ENCODE measurements around the gene MED26.
"Not testable (repeated sequence)": the region's sequence is repeated elsewhere in the genome, so short reads cannot be mapped to it uniquely, and the experiment has no call there.

The MED26 gene

GRCh38 chr19:16548956-16549355 is 79.0 kb downstream of the MED26 start:
- TF ChIP-seq, protein P1, sequence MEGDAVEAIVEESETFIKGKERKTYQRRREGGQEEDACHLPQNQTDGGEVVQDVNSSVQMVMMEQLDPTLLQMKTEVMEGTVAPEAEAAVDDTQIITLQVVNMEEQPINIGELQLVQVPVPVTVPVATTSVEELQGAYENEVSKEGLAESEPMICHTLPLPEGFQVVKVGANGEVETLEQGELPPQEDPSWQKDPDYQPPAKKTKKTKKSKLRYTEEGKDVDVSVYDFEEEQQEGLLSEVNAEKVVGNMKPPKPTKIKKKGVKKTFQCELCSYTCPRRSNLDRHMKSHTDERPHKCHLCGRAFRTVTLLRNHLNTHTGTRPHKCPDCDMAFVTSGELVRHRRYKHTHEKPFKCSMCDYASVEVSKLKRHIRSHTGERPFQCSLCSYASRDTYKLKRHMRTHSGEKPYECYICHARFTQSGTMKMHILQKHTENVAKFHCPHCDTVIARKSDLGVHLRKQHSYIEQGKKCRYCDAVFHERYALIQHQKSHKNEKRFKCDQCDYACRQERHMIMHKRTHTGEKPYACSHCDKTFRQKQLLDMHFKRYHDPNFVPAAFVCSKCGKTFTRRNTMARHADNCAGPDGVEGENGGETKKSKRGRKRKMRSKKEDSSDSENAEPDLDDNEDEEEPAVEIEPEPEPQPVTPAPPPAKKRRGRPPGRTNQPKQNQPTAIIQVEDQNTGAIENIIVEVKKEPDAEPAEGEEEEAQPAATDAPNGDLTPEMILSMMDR (IDR thresholded peaks at IDR 0.05; ENCODE audit: low read depth, low read length, missing control alignments): no peak
- no peak for DNase-seq
- peaks cover 20% of the 10 kb centered on the region for H3K36me3 ChIP-seq (replicated peaks)
- H3K27ac ChIP-seq: no peak overlapping the region
- in situ Hi-C loops (cut with HindIII; ENCODE audit: low pct_ligation_motif_present, low sequenced_read_pairs): no loop called here
- H3K27me3 ChIP-seq (replicated peaks): no peaks in the 10 kb centered on the region
- H3K4me3 ChIP-seq (ENCODE audit: low read depth, low read length): no peak overlapping the region

GRCh38 chr19:16544473-16545231 is 83.4 kb downstream of the MED26 start:
- in situ Hi-C loops (cut with HindIII; ENCODE audit: low pct_ligation_motif_present, low sequenced_read_pairs): no loop called here
- Histone ChIP-seq H3K27ac (no peak overlapping the region), H3K36me3 (replicated peaks) (peaks cover 7% of the 10 kb centered on the region), H3K27me3 (replicated peaks) (no peaks in the 10 kb centered on the region), H3K4me3 (ENCODE audit: low read depth, low read length) (no peak overlapping the region)
- TF ChIP-seq, protein P1 (IDR thresholded peaks at IDR 0.05; ENCODE audit: low read depth, low read length, missing control alignments): no peak
- DNase-seq: no peak

GRCh38 chr19:16543734-16544133 is 84.3 kb downstream of the MED26 start:
- DNase-seq; H3K4me3 ChIP-seq (ENCODE audit: low read depth, low read length); H3K27me3 ChIP-seq (replicated peaks); in situ Hi-C loops (cut with HindIII; ENCODE audit: low pct_ligation_motif_present, low sequenced_read_pairs); H3K27ac ChIP-seq: not testable (repeated sequence)
- H3K36me3 ChIP-seq (replicated peaks): peaks cover 11% of the 10 kb centered on the region

DNA sequence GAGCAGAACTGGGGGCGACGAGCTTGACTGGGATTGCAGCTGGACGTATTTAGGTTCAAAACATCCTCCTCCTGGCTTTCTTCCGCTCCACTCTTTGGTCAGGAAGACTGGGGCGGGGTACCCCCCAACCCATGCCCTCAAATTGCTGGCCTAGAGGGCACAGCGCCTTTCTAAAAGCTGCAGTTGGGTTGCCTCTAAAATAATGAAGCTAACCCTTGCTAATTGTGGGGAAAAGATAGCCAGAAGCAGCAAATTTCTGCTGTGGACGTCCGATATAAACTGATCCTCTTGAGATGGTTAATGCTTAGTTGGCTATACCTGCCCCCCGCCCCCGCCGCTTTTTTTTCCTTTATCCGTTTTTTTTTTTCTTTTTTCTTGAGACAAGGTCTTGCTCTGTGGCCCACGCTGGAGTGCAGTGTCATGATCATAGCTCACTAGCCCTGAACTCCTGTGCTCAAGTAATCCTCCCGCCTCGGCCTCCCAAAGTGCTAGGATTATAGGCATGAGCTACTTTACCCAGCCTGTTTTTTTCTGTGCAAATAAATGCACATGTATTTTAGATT is 85.0 kb downstream of the MED26 start:
- Histone ChIP-seq H3K36me3 (replicated peaks) (peaks cover 18% of the 10 kb centered on the region), H3K27me3 (replicated peaks) (no peaks in the 10 kb centered on the region), H3K27ac (peak overlapping the region; percentile 80), H3K4me3 (ENCODE audit: low read depth, low read length) (peak overlapping the region; percentile 95)
- peak; percentile 11 for DNase-seq
- TF ChIP-seq, protein P1 (IDR thresholded peaks at IDR 0.05; ENCODE audit: low read depth, low read length, missing control alignments): no peak
- in situ Hi-C loops (cut with HindIII; ENCODE audit: low pct_ligation_motif_present, low sequenced_read_pairs): no loop called here

DNA sequence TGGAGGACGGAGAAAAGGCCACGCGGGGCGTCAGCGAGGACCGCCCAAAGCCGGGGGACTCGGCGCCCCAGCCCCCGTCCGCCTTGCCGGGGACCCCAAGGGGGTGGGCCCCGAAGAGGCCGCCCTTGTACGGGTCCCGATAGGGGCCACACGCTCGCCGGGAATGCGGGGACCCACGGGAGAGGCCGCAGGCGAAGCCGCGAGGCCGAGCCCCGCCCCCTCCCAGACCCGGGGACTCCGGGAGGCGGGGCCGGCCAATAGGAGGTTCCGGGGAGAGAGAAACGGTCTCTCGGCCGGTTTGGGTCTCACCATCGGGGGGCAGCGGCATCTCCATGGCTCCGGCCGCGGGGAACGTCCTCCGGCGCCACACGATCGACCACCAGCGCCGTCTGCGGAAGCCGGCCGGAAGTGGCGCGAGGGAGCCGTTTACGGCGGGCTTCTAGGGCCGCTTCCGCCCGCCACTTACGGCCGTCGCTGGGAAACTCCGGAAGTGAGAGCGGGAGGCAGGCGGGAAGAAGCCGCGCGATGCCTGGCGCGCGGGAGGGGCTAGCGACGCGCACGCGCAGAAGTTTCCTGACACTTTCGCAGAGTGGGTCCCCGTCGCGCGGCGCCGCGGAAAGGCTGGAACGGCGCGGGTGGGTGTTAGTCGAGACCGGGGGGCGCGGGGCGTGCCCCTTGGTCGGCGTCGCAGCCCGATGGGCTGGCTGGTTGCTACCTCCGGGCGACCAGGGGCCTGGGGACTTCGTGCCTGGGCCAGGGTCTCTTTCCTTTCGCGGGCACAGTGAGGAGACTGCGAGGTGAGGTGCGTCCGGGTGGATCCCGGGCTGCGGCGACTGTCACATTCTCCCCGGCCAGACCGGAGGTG is 85.7 kb downstream of the MED26 start, which contains the start of gene CHERP:
Gene CHERP (minus strand): TSS at position 393 of the 865 bp plus-strand sequence. CDS start 59 bp downstream, at position 334.
- H3K36me3 ChIP-seq (replicated peaks): peaks cover 18% of the 10 kb centered on the region
- TF ChIP-seq, protein P1 (IDR thresholded peaks at IDR 0.05; ENCODE audit: low read depth, low read length, missing control alignments): no peak
- H3K27me3 ChIP-seq (replicated peaks): no peaks in the 10 kb centered on the region
- in situ Hi-C loops (cut with HindIII; ENCODE audit: low pct_ligation_motif_present, low sequenced_read_pairs): no loop called here
- H3K27ac ChIP-seq: peak within 1 kb of the TSS; percentile 80
- peak within 1 kb of the TSS; percentile 95 for H3K4me3 ChIP-seq (ENCODE audit: low read depth, low read length)
- peak; percentile 83 for DNase-seq

Data from brain microvascular endothelial cell (primary cell).